Gastrocnemius medialis (tissue), 4 donors: ENCODE measurements around the gene EPSTI1.

Experiments used
- CTCF ChIP-seq, 5 experiments: fragments of 450-650 bp in 3 of 5; fragments of 200-600 bp in 2 of 5; sonication (generic) in 2 of 5; IDR thresholded peaks in 4 of 5; conservative IDR thresholded peaks in 1 of 5; 1 replicate in 4 of 5; 2 replicates in 1 of 5; pipeline ENCODE4 v1.5.1; 2016 to 2019; ENCODE audit warnings: antibody characterized with exemption in 5 of 5, mild to moderate bottlenecking in 3 of 5, moderate library complexity in 3 of 5
- POLR2A ChIP-seq, 2 donors: fragments of 450-650 bp; IDR thresholded peaks; one replicate each; pipeline ENCODE4 v1.6.1; 2017; ENCODE audit warnings: antibody characterized with exemption in 2 of 2, mild to moderate bottlenecking in 2 of 2, moderate library complexity in 2 of 2

- no peak for TF ChIP-seq CTCF (IDR thresholded peaks at IDR 0.05 in 4 of 5, conservative IDR thresholded peaks at IDR 0.05 in 1 of 5)
- no peak for TF ChIP-seq POLR2A (IDR thresholded peaks at IDR 0.05)
These were observed 41.9 kb downstream of the EPSTI1 start for GRCh38 chr13:42950181-42950580.
